Measurements from ENCODE around the gene DISC1.

DNA sequence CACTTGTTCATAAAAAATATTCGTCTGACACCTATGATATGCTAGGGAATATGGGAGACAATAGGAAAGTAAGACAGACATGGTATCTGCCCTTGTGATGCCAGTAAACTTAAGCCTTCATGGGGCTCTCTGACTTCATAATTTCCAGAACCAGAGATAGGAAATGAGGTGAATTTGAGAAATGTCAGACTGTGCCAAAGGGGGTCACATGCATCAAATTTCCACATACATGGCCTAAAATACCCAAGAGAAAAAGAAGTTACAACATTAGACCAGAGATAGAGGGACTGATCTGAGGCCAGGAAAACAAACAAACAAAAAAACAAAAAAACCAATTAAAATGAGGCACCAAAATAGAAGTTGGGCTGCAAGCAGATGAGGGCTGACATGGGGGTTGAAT lies 75.7 kb downstream of the DISC1 start:
- TF ChIP-seq YY1 (IDR thresholded peaks at IDR 0.05; ENCODE audit: low read depth) (no peak), CTCF (IDR thresholded peaks at IDR 0.05) (no peak), EP300 (IDR thresholded peaks at IDR 0.05; ENCODE audit: borderline replicate concordance in 1 of 2, low read depth in 1 of 2, low read length in 1 of 2) (no peak), POLR2AphosphoS5 (IDR thresholded peaks at IDR 0.05; ENCODE audit: low read depth, low read length) (no peak), FOXM1 (IDR thresholded peaks at IDR 0.05; ENCODE audit: low read depth) (no peak), RFX5 (IDR thresholded peaks at IDR 0.05; ENCODE audit: low read length) (no peak), MXI1 (IDR thresholded peaks at IDR 0.05; ENCODE audit: low read depth, low read length) (no peak), SMC3 (IDR thresholded peaks at IDR 0.05; ENCODE audit: low read depth, low read length) (no peak), FOSL2 (IDR thresholded peaks at IDR 0.05; ENCODE audit: borderline replicate concordance, low read depth) (no peak)
- TF ChIP-seq, protein P1, sequence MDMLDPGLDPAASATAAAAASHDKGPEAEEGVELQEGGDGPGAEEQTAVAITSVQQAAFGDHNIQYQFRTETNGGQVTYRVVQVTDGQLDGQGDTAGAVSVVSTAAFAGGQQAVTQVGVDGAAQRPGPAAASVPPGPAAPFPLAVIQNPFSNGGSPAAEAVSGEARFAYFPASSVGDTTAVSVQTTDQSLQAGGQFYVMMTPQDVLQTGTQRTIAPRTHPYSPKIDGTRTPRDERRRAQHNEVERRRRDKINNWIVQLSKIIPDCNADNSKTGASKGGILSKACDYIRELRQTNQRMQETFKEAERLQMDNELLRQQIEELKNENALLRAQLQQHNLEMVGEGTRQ (IDR thresholded peaks at IDR 0.05; ENCODE audit: borderline replicate concordance, low read depth, low read length) = no peak
- TF ChIP-seq, protein P2, sequence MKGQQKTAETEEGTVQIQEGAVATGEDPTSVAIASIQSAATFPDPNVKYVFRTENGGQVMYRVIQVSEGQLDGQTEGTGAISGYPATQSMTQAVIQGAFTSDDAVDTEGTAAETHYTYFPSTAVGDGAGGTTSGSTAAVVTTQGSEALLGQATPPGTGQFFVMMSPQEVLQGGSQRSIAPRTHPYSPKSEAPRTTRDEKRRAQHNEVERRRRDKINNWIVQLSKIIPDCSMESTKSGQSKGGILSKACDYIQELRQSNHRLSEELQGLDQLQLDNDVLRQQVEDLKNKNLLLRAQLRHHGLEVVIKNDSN (IDR thresholded peaks at IDR 0.05; ENCODE audit: borderline replicate concordance, low read depth) = no peak

Measured in SK-N-SH (cell line).